Measurements from ENCODE around the gene ATP8A2.

DNA sequence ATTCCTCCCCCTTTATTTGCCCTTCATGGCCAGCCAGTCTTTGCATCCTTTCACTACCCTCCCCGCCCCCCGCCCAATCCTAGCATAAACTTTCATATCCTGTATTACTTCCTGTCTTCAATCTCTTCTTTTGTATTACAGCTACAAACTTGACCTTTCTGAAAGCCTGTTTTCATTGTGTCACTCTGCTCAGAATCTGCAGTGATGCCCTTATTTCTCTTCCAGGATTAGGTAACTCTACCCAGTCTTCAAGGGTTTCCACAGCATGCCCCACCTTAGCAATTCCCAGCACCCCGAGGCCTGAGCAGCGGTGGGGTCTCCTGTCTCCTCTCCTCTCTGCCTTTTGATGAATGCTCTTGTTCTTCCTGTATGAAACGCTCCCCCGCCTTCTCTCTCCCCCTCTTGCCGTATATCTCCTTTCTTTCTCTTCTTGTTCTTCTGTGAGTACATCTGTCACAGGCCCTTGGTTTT is 534.5 kb downstream of the ATP8A2 start:
- TF ChIP-seq, protein P1, sequence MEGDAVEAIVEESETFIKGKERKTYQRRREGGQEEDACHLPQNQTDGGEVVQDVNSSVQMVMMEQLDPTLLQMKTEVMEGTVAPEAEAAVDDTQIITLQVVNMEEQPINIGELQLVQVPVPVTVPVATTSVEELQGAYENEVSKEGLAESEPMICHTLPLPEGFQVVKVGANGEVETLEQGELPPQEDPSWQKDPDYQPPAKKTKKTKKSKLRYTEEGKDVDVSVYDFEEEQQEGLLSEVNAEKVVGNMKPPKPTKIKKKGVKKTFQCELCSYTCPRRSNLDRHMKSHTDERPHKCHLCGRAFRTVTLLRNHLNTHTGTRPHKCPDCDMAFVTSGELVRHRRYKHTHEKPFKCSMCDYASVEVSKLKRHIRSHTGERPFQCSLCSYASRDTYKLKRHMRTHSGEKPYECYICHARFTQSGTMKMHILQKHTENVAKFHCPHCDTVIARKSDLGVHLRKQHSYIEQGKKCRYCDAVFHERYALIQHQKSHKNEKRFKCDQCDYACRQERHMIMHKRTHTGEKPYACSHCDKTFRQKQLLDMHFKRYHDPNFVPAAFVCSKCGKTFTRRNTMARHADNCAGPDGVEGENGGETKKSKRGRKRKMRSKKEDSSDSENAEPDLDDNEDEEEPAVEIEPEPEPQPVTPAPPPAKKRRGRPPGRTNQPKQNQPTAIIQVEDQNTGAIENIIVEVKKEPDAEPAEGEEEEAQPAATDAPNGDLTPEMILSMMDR (IDR thresholded peaks at IDR 0.05) = no peak
- TF ChIP-seq POLR2A (IDR thresholded peaks at IDR 0.05) = no peak
